ENCODE measurements around the gene CCDC87.
A peak's percentile ranks its signal among the peaks of the same experiment; 100 is the strongest.
"Not testable (repeated sequence)": the region's sequence is repeated elsewhere in the genome, so short reads cannot be mapped to it uniquely, and the experiment has no call there.

The CCDC87 gene

GRCh38 chr11:66614073-66614472 is 21.2 kb upstream of the CCDC87 start:
- DNase-seq = no peak

- no peak for DNase-seq
These were observed 19.6 kb upstream of the CCDC87 start for GRCh38 chr11:66612458-66612857.

- DNase-seq = no peak
These were observed 17.1 kb upstream of the CCDC87 start for GRCh38 chr11:66609721-66610617.

- no peak for DNase-seq
These were observed 14.4 kb upstream of the CCDC87 start for GRCh38 chr11:66607126-66607834.

GRCh38 chr11:66606608-66607007 is 13.7 kb upstream of the CCDC87 start:
- DNase-seq = not testable (repeated sequence)

- no peak for DNase-seq
These were observed 11.3 kb upstream of the CCDC87 start for GRCh38 chr11:66604155-66604554.

GRCh38 chr11:66603072-66603471 is 10.2 kb upstream of the CCDC87 start:
- DNase-seq = no peak

GRCh38 chr11:66600631-66601233 is 7.9 kb upstream of the CCDC87 start:
- DNase-seq = no peak

GRCh38 chr11:66600219-66600618 is 7.4 kb upstream of the CCDC87 start:
- no peak for DNase-seq

GRCh38 chr11:66598993-66599392 is 6.1 kb upstream of the CCDC87 start:
- no peak for DNase-seq

- DNase-seq = no peak
These were observed 2.5 kb upstream of the CCDC87 start for GRCh38 chr11:66595245-66595904.

GRCh38 chr11:66593650-66594049 is 787 bp upstream of the CCDC87 start:
- DNase-seq = no peak

GRCh38 chr11:66593303-66593635 is 406 bp upstream of the CCDC87 start:
- DNase-seq = no peak

GRCh38 chr11:66591175-66591574 is 1.7 kb downstream of the CCDC87 start:
- no peak for DNase-seq

- no peak for DNase-seq
These were observed 2.7 kb downstream of the CCDC87 start for GRCh38 chr11:66589996-66590675.

- not testable (repeated sequence) for DNase-seq
These were observed 3.5 kb downstream of the CCDC87 start for GRCh38 chr11:66589315-66589714.

GRCh38 chr11:66586136-66586535 is 6.7 kb downstream of the CCDC87 start:
- no peak for DNase-seq

GRCh38 chr11:66585447-66585846 is 7.4 kb downstream of the CCDC87 start:
- not testable (repeated sequence) for DNase-seq

- DNase-seq = not testable (repeated sequence)
These were observed 10.2 kb downstream of the CCDC87 start for GRCh38 chr11:66582565-66583147.

- DNase-seq = no peak
These were observed 11.6 kb downstream of the CCDC87 start for GRCh38 chr11:66581261-66581660.

- no peak for DNase-seq
These were observed 12.1 kb downstream of the CCDC87 start for GRCh38 chr11:66580803-66581202.

- peak; percentile 64 for DNase-seq
These were observed 13.8 kb downstream of the CCDC87 start for GRCh38 chr11:66579017-66579606.
